Measurements from ENCODE around the gene ZFP3. TPM values are rescaled to one million over a fixed set of nuclear protein-coding genes. Genes with fewer than 3 reads are reported as not detected.
"Not testable (repeated sequence)": the region's sequence is repeated elsewhere in the genome, so short reads cannot be mapped to it uniquely, and the experiment has no call there.

The ZFP3 gene
- total RNA-seq: 10 to 100 TPM in 2 of 5 experiments, 1 to 10 TPM in 3; 3.5 to 14.8 (median 5.7) TPM
- 1 to 10 TPM; 1.4 to 1.6 TPM for polyA plus RNA-seq
- 11.8 reads per million, percentile 39 among the genes with 10 or more reads in this experiment for total RNA-seq

DNA sequence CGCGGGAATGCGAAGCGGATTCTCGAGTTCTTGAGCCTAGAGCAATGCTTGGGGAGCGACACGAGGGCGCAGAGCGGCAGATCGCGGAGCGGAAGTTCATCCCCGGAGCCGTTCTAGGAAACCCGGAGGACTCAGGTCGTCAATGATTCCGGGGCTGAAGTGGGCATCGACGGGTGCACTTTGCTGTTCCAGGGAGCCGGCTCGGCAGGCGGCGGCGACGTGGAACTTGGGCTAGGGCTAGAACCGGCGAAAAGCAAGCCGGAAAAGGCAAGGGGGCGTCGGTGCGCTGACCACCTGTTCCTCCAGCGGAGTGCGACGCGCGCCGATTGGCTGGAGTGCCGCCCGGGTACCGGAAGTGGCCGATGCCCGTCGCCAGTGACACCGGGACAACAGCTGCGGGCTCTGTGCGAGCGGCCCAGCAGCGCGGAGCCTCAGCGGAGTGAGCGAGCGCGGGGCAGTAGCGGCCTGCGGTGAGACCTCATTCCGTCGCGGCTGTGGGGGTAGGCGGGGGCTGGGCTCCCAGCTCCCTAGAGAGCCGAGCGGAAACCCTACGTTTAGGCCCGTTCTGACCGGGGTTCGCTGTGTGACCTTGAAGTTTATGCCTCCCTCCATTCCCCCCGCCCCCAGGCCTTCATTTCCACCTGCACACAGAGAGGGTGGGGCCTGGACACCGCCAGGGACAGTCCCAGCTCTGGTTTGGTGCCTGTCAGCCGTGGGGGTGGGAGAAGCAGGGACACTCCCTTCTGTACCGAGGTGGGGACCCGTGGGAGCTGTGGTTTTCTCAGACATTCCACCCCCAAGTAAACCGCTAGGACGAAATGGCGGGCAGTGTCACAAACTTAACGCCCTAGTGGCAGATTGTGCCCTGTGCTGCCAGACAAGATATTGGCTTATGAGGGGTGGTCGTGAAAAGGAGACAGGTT, at the start of gene ZFP3:
Gene ZFP3 (plus strand): TSS at position 362 of the 923 bp plus-strand sequence. CDS start 13,038 bp downstream, outside the sequence.
- no peaks in the 10 kb centered on the region for H3K27me3 ChIP-seq (ENCODE audit: control insufficient read depth in 2 of 2, insufficient read depth in 2 of 2, low read length in 2 of 2)
- peaks cover 0 to 16% (median 0%) of the 10 kb centered on the region in 3 experiments for H3K36me3 ChIP-seq (ENCODE audit: control insufficient read depth in 2 of 3, insufficient read depth in 3 of 3, low read length in 3 of 3)
- H3K9me3 ChIP-seq (ENCODE audit: control insufficient read depth in 2 of 3, low read length in 3 of 3): no peaks in the 10 kb centered on the region
- Mint-ChIP-seq H3K36me3 (peaks cover 5 to 34% (median 15%) of the 10 kb centered on the region in 5 donors), H3K4me3 (peak within 1 kb of the TSS; percentile 89 to 98 (median 95)), H3K4me1 (peaks cover 12 to 41% (median 35%) of the 10 kb centered on the region in 7 donors), H3K27ac (peak within 1 kb of the TSS; percentile 87 to 96 (median 94)), H3K27me3 (peaks cover 0 to 2% (median 0%) of the 10 kb centered on the region in 5 donors), H3K9me3 (peaks cover 0 to 17% (median 4%) of the 10 kb centered on the region in 11 donors)
- POLR2A ChIA-PET: interaction anchor here (0.6 to 1.7 kb wide), 13 partner anchors 19 to 376 kb away, joined by 3 to 7 read pairs (median 3); partner anchors contain the start of genes CAMTA2, PFN1, SPAG7 and ZNF232
- ATAC-seq (peak; percentile 85), DNase-seq (peak; percentile 47 to 77 (median 67))
- peak within 1 kb of the TSS; percentile 81 for H3K27ac ChIP-seq (ENCODE audit: low read depth, low read length)
- H3K4me3 ChIP-seq (ENCODE audit: low read length): peak within 1 kb of the TSS; percentile 81
- intact Hi-C loops (cut with micrococcal nuclease): loop anchor here (1.0 to 10.0 kb wide), 4 partner anchors 24 to 524 kb away; partner anchors contain the start of genes MYBBP1A (in 1 of the 2), ZNF232 (in 1 of the 2) and ZNF594 (in 1 of the 2)
- CTCF ChIA-PET: interaction anchor here (0.6 to 1.0 kb wide), 2 partner anchors 17 to 308 kb away, joined by 3 to 6 read pairs; no protein-coding TSS in a partner anchor
- peaks cover 13 to 15% of the 10 kb centered on the region in 2 donors for H3K4me1 ChIP-seq (ENCODE audit: control insufficient read depth in 2 of 2, insufficient read depth in 2 of 2, low read length in 2 of 2)

DNA sequence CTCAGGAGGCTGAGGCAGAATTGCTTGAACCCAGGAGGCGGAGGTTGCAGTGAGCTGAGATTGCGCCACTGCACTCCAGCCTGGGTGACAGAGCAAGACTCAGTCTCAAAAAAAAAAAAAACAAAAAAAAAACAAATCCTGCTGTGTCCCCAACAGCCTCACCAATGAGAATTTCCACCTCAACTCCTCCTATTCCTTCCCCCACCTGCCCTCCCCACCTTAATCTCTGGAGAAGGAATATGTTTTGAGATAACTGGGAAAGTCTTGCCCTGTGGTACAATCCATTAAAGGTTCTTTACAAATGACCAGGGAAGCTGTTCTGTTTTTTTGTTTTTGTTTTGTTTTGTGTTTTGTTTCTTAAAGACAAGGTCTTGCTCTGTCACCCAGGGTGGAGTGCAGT, 48.1 kb upstream of the ZFP3 start:
- Mint-ChIP-seq H3K27ac (peak overlapping the region in 8 of 9 donors; percentile 45 to 94 (median 92)), H3K4me1 (peaks cover 5 to 29% (median 26%) of the 10 kb centered on the region in 7 donors), H3K4me3 (peak overlapping the region in 5 of 10 donors; percentile 79 to 89 (median 86))
- not testable (repeated sequence) for H3K4me3 ChIP-seq (ENCODE audit: low read length); H3K27me3 Mint-ChIP-seq; H3K27ac ChIP-seq (ENCODE audit: low read depth, low read length); ATAC-seq; H3K36me3 Mint-ChIP-seq; H3K36me3 ChIP-seq (ENCODE audit: control insufficient read depth in 2 of 3, insufficient read depth in 3 of 3, low read length in 3 of 3); DNase-seq; H3K27me3 ChIP-seq (ENCODE audit: control insufficient read depth in 2 of 2, insufficient read depth in 2 of 2, low read length in 2 of 2); H3K9me3 ChIP-seq (ENCODE audit: control insufficient read depth in 2 of 3, low read length in 3 of 3); H3K9me3 Mint-ChIP-seq
- ChIA-PET POLR2A (interaction anchor here (0.6 to 4.3 kb wide), 12 partner anchors 12 to 206 kb away, joined by 3 to 18 read pairs (median 4); partner anchors contain the start of genes C17orf107, INCA1, KIF1C and RNF167), CTCF (interaction anchor here (0.9 to 8.9 kb wide), 9 partner anchors 14 to 121 kb away, joined by 3 to 118 read pairs (median 6); no protein-coding TSS in a partner anchor)
- intact Hi-C loops (cut with micrococcal nuclease): loop anchor here in 1 of 2 donors (2.0 to 5.0 kb wide), 2 partner anchors 19 to 43 kb away; partner anchors contain the start of gene CAMTA2
- peaks cover 10 to 17% of the 10 kb centered on the region in 2 donors for H3K4me1 ChIP-seq (ENCODE audit: control insufficient read depth in 2 of 2, insufficient read depth in 2 of 2, low read length in 2 of 2)

DNA sequence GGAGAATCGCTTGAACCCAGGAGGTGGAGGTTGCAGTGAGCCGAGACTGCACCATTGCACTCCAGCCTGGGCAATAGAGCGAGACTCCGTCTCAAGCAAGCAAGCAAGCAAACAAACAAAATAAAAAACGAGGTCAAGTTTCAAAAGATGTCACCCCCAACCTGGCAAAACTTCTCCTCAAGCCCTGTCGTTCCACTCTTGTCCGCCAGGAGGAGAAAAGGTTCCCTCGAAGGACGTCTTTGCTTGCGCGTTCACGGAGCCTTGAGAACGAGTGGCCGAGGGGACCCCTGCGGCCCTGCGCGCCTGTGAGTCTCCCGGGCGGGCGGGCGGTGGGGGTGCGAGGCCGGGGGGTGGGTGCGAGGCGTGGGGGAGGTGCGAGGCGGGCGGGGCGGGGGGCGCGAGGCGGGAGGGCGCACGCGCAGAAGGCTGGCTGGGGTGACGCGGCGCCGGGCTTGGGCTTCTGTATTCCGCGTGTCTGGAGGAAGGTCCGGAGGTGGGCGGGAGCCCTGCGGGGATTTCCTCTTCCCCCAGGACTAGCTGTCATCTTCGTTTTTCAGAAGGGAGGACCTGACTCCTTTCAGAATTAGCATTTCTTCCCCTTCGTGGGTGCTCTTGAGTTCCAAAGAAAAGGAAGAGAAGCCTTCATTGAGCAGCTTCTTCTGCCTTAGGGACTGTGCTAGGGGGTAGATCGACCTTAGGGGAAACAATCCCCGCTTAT, 46.7 kb upstream of the ZFP3 start:
- H3K36me3 Mint-ChIP-seq: no peaks in the 10 kb centered on the region
- Histone ChIP-seq H3K27ac (ENCODE audit: low read depth, low read length) (peak overlapping the region; percentile 79), H3K9me3 (ENCODE audit: control insufficient read depth in 2 of 3, low read length in 3 of 3) (no peaks in the 10 kb centered on the region), H3K4me3 (ENCODE audit: low read length) (peak overlapping the region; percentile 56), H3K4me1 (ENCODE audit: control insufficient read depth in 2 of 2, insufficient read depth in 2 of 2, low read length in 2 of 2) (peaks cover 10 to 17% of the 10 kb centered on the region in 2 donors), H3K36me3 (ENCODE audit: control insufficient read depth in 2 of 3, insufficient read depth in 3 of 3, low read length in 3 of 3) (no peaks in the 10 kb centered on the region), H3K27me3 (ENCODE audit: control insufficient read depth in 2 of 2, insufficient read depth in 2 of 2, low read length in 2 of 2) (no peaks in the 10 kb centered on the region)
- peaks cover 5 to 29% (median 23%) of the 10 kb centered on the region in 7 donors for H3K4me1 Mint-ChIP-seq
- CTCF ChIA-PET: interaction anchor here (0.5 to 8.9 kb wide), 9 partner anchors 14 to 51 kb away, joined by 3 to 118 read pairs (median 6); no protein-coding TSS in a partner anchor
- H3K27me3 Mint-ChIP-seq: peaks cover 0 to 4% (median 0%) of the 10 kb centered on the region in 5 donors
- peak overlapping the region; percentile 79 to 89 (median 86) for H3K4me3 Mint-ChIP-seq
- POLR2A ChIA-PET: interaction anchor here (0.6 to 4.3 kb wide), 13 partner anchors 9 to 92 kb away, joined by 3 to 22 read pairs (median 5); partner anchors contain the start of genes INCA1, KIF1C, RNF167 and SLC25A11
- H3K9me3 Mint-ChIP-seq: no peaks in the 10 kb centered on the region
- intact Hi-C loops (cut with micrococcal nuclease): loop anchor here (1.0 to 5.0 kb wide), 7 partner anchors 17 to 122 kb away; partner anchors contain the start of genes INCA1 (in 2 of the 2), KIF1C (in 2 of the 2) and CAMTA2 (in 1 of the 2)
- ATAC-seq (peak; percentile 90), DNase-seq (peak; percentile 61 to 85 (median 78))
- H3K27ac Mint-ChIP-seq: peak overlapping the region; percentile 89 to 95 (median 92)

DNA sequence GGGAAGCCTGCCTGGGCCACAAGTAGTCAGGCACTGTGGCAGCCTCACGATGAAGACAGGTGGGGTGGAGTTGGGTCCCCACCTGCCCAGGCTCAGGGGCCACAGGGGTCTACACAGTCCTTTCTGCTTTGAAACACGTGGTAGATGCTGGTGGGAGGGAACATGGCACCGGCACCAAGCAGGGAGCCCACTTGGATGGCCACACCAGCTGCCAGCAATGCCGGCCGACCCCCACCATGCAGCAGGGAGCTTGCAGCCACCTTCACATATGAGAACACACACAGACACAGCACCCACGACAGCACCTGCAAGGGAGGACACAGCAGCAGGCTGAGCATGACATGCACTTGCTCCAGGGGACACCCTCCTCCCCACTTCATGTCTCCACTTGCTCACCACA, 45.4 kb upstream of the ZFP3 start:
- peaks cover 0 to 7% (median 0%) of the 10 kb centered on the region in 5 donors for H3K27me3 Mint-ChIP-seq
- H3K27me3 ChIP-seq (ENCODE audit: control insufficient read depth in 2 of 2, insufficient read depth in 2 of 2, low read length in 2 of 2): no peaks in the 10 kb centered on the region
- H3K36me3 ChIP-seq (ENCODE audit: control insufficient read depth in 2 of 3, insufficient read depth in 3 of 3, low read length in 3 of 3): no peaks in the 10 kb centered on the region
- no peaks in the 10 kb centered on the region for H3K36me3 Mint-ChIP-seq
- no peak for ATAC-seq
- H3K4me3 Mint-ChIP-seq: peak overlapping the region in 2 of 10 donors; percentile 7 to 49
- H3K9me3 Mint-ChIP-seq: no peaks in the 10 kb centered on the region
- no peaks in the 10 kb centered on the region for H3K9me3 ChIP-seq (ENCODE audit: control insufficient read depth in 2 of 3, low read length in 3 of 3)
- intact Hi-C loops (cut with micrococcal nuclease): loop anchor here in 1 of 2 donors (5.0 kb wide), 1 partner anchor 46 kb away; the partner anchor contains the start of gene CAMTA2
- DNase-seq: no peak
- peaks cover 5 to 32% (median 23%) of the 10 kb centered on the region in 7 donors for H3K4me1 Mint-ChIP-seq
- ChIA-PET POLR2A (interaction anchor here (1.9 to 4.3 kb wide), 4 partner anchors 9 to 30 kb away, joined by 5 to 22 read pairs (median 14); no protein-coding TSS in a partner anchor), CTCF (interaction anchor here (1.1 to 8.9 kb wide), 4 partner anchors 17 to 52 kb away, joined by 3 to 118 read pairs (median 11); no protein-coding TSS in a partner anchor)
- H3K27ac Mint-ChIP-seq: peak overlapping the region in 1 of 9 donors; percentile 28
- no peak overlapping the region for H3K4me3 ChIP-seq (ENCODE audit: low read length)
- peaks cover 10 to 17% of the 10 kb centered on the region in 2 donors for H3K4me1 ChIP-seq (ENCODE audit: control insufficient read depth in 2 of 2, insufficient read depth in 2 of 2, low read length in 2 of 2)
- H3K27ac ChIP-seq (ENCODE audit: low read depth, low read length): no peak overlapping the region

DNA sequence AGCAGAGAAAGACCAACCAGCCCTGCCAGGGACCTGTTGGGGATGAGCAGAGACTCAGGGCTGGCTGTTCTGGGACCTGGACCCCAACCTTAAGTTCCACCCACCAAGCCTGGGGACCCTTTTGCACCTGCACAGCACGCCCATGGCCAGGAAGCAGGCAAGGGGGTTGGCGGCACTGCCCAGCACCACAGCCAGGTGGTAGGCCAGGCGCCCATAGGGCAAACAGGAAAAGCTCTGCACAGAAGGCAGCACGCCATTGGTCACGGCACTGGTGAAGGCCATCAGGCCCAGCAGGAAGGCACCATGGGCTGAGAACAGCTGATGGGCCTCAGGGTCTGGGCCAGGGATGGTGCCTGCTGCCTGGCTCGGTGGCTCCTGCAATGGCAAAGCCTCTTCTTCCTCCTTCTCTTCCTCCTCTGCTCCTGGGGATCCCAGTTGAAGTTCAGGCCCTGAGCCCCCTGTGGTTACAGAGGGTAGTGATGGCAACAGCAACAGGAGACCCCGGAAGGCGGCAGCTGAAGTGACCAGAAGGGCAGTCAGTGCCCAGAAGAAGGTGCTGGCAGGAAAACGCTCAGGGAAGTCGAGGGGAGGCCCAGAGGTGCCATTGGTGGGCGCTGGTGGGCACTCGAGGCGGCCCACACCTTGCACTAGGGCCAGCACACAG, 44.8 kb upstream of the ZFP3 start:
- H3K27ac Mint-ChIP-seq: no peak overlapping the region
- Histone ChIP-seq H3K4me1 (ENCODE audit: control insufficient read depth in 2 of 2, insufficient read depth in 2 of 2, low read length in 2 of 2) (peaks cover 10 to 17% of the 10 kb centered on the region in 2 donors), H3K27me3 (ENCODE audit: control insufficient read depth in 2 of 2, insufficient read depth in 2 of 2, low read length in 2 of 2) (no peaks in the 10 kb centered on the region), H3K27ac (ENCODE audit: low read depth, low read length) (no peak overlapping the region), H3K36me3 (ENCODE audit: control insufficient read depth in 2 of 3, insufficient read depth in 3 of 3, low read length in 3 of 3) (no peaks in the 10 kb centered on the region), H3K9me3 (ENCODE audit: control insufficient read depth in 2 of 3, low read length in 3 of 3) (no peaks in the 10 kb centered on the region), H3K4me3 (ENCODE audit: low read length) (no peak overlapping the region)
- peaks cover 0 to 7% (median 0%) of the 10 kb centered on the region in 5 donors for H3K27me3 Mint-ChIP-seq
- DNase-seq (no peak), ATAC-seq (no peak)
- peaks cover 5 to 32% (median 22%) of the 10 kb centered on the region in 7 donors for H3K4me1 Mint-ChIP-seq
- H3K9me3 Mint-ChIP-seq: no peaks in the 10 kb centered on the region
- H3K36me3 Mint-ChIP-seq: no peaks in the 10 kb centered on the region
- intact Hi-C loops (cut with micrococcal nuclease): loop anchor here in 1 of 2 donors (5.0 kb wide), 1 partner anchor 46 kb away; the partner anchor contains the start of gene CAMTA2
- CTCF ChIA-PET: interaction anchor here (1.1 to 8.9 kb wide), 2 partner anchors 19 to 28 kb away, joined by 3 to 118 read pairs; no protein-coding TSS in a partner anchor
- H3K4me3 Mint-ChIP-seq: peak overlapping the region in 1 of 10 donors; percentile 14
- POLR2A ChIA-PET: interaction anchor here (4.3 kb wide), 1 partner anchor 16 kb away, joined by 18 read pairs; no protein-coding TSS in a partner anchor
